Upper lobe of right lung (tissue), 1 donor: ENCODE measurements around the gene APBB2. TPM values are rescaled to one million over a fixed set of nuclear protein-coding genes. Genes with fewer than 3 reads are reported as not detected.

Source experiments
- ATAC-seq: fragments of 200-7000 bp; cut with Tn5 transposase; one replicate; pipeline ENCODE4 v1.9.1; 2020; ENCODE audit warnings: mild to moderate bottlenecking, moderate library complexity
- DNase-seq: peaks from one replicate; pipeline ENCODE4 v3.0.0-alpha.2; 2020
- H3K27ac ChIP-seq: fragments of 200-600 bp; one replicate; pipeline ENCODE4 v1.8.0; 2022
- H3K27me3 ChIP-seq: fragments of 200-600 bp; one replicate; pipeline ENCODE4 v1.8.0; 2022; ENCODE audit warnings: mild to moderate bottlenecking
- H3K36me3 ChIP-seq: fragments of 200-600 bp; one replicate; pipeline ENCODE4 v1.8.0; 2022
- H3K4me1 ChIP-seq: fragments of 200-600 bp; one replicate; pipeline ENCODE4 v1.8.0; 2022
- H3K4me3 ChIP-seq: fragments of 200-600 bp; one replicate; pipeline ENCODE4 v1.8.0; 2022; ENCODE audit warnings: mild to moderate bottlenecking
- H3K9me3 ChIP-seq: fragments of 200-600 bp; one replicate; pipeline ENCODE4 v1.8.0; 2022
- intact Hi-C: fragments of 100-400 bp; cut with DNase I; formaldehyde crosslinking; loops from one replicate; pipeline ENCODE4 v1.11.0; 2022
- total RNA-seq: library from RNA; stranded (reverse); fragmentation: NEBNext Ultra II Directional; extraction: Animal tissue kit (Norgen Biotek cat#: 25700); gene quantifications from one replicate; pipeline ENCODE4 v1.2.1, GENCODE V29; 2021
- TF ChIP-seq, protein P1 (sequence below): fragments of 200-600 bp; IDR thresholded peaks from one replicate; pipeline ENCODE4 v1.8.0; 2022; ENCODE audit warnings: antibody characterized with exemption
- donor health status: DM: no; HTN: yes; CAD: no; lungs with severe emphysema.

APBB2 gene
- total RNA-seq, 1 donor from 2014 or later: 88.2 TPM

DNA sequence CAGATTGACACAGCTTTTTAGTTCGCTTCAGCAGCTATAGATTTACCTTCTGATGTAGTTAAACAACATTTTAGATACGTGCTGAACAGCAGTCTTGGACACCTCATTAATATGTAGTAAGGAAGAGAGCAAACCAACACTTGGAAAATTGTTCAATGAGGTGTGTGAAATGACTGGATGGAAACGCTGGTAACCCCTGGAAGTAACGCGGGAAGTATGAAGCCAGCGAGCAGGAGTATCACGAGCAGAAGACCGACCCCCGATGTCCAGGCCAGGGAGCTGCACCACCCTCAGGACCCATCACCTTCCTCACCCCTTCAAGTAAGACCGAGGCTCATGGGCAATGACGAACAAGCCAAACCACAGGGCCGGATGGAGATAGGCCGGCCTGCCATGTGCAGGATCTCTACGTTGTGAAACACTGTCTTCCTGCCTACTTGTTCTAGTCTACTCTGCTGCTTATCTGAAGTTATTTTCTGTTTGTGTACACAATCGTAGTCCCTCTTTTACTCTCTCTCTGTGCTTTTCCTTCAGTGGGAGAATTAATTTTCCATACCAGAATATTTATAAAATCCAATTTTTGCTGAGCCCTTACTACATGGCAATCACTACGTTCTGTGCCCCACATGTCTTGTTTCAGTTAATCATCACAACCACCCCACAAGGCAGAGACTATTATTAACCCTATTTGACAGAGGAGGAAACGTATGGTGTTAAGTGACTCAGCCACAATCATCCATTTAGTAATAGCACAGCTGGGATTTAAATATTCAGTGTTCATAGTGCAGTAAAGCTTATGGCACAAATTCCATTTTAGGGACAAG is 221.7 kb downstream of the APBB2 start:
- Histone ChIP-seq H3K27me3 (no peaks in the 10 kb centered on the region), H3K4me3 (no peak overlapping the region), H3K4me1 (peaks cover 8% of the 10 kb centered on the region), H3K27ac (no peak overlapping the region), H3K9me3 (no peaks in the 10 kb centered on the region), H3K36me3 (no peaks in the 10 kb centered on the region)
- peak; percentile 60 for ATAC-seq
- TF ChIP-seq, protein P1, sequence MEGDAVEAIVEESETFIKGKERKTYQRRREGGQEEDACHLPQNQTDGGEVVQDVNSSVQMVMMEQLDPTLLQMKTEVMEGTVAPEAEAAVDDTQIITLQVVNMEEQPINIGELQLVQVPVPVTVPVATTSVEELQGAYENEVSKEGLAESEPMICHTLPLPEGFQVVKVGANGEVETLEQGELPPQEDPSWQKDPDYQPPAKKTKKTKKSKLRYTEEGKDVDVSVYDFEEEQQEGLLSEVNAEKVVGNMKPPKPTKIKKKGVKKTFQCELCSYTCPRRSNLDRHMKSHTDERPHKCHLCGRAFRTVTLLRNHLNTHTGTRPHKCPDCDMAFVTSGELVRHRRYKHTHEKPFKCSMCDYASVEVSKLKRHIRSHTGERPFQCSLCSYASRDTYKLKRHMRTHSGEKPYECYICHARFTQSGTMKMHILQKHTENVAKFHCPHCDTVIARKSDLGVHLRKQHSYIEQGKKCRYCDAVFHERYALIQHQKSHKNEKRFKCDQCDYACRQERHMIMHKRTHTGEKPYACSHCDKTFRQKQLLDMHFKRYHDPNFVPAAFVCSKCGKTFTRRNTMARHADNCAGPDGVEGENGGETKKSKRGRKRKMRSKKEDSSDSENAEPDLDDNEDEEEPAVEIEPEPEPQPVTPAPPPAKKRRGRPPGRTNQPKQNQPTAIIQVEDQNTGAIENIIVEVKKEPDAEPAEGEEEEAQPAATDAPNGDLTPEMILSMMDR: no peak
- no peak for DNase-seq
- intact Hi-C loops: no loop called here

- H3K27ac ChIP-seq: no peak overlapping the region
- ATAC-seq (no peak), DNase-seq (no peak)
- H3K4me3 ChIP-seq: no peak overlapping the region
- no peaks in the 10 kb centered on the region for H3K36me3 ChIP-seq
- intact Hi-C loops: no loop called here
- no peaks in the 10 kb centered on the region for H3K9me3 ChIP-seq
- H3K27me3 ChIP-seq: no peaks in the 10 kb centered on the region
- TF ChIP-seq, protein P1: no peak
- peaks cover 8% of the 10 kb centered on the region for H3K4me1 ChIP-seq
Observed at GRCh38 chr4:40991908-40992307, 222.4 kb downstream of the APBB2 start.

DNA sequence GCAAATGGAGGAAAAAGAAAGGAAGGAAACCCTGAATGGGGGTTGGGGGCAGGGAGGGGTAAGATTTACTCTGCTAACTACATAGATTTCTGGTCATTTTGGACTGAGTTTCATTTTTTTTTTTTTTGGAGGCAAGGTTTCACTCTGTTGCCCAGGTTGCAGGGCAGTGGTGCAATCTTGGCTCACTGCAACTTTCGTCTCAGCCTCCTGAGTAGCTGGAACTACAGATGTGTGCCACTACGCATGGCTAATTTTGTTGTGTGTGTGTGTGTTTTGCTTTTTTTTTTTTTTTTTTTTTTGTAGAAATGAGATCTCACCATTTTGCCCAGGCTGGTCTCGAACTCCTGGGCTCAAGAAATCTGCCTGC is 223.5 kb downstream of the APBB2 start:
- Histone ChIP-seq H3K4me3 (no peak overlapping the region), H3K4me1 (peaks cover 8% of the 10 kb centered on the region), H3K27me3 (no peaks in the 10 kb centered on the region), H3K36me3 (no peaks in the 10 kb centered on the region), H3K27ac (no peak overlapping the region), H3K9me3 (no peaks in the 10 kb centered on the region)
- no peak for DNase-seq
- TF ChIP-seq, protein P1: no peak
- intact Hi-C loops: no loop called here
- no peak for ATAC-seq

GRCh38 chr4:40990236-40990898 is 224.0 kb downstream of the APBB2 start:
- TF ChIP-seq, protein P1: no peak
- no peak overlapping the region for H3K4me3 ChIP-seq
- DNase-seq (no peak), ATAC-seq (no peak)
- H3K9me3 ChIP-seq: no peaks in the 10 kb centered on the region
- peaks cover 8% of the 10 kb centered on the region for H3K4me1 ChIP-seq
- H3K27ac ChIP-seq: no peak overlapping the region
- no peaks in the 10 kb centered on the region for H3K27me3 ChIP-seq
- H3K36me3 ChIP-seq: no peaks in the 10 kb centered on the region
- intact Hi-C loops: no loop called here

DNA sequence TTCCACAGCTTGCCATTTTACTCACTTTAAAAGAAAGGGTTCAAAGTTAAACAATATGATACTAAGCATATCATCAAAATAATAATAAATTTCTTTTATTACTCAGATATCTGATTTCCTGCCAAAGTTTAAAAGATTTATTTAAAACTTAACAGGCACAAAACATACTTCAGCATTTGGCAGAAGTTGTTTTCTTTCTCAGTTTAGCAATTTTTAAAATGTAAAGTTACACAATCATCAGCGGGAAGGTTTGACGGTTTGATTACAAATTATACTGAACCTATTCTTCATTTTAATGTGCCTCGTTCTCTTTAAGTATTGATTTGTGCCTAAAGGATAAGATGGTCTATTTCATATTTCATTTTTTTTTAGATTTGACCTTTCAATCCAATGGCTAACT is 227.2 kb downstream of the APBB2 start:
- Histone ChIP-seq H3K9me3 (no peaks in the 10 kb centered on the region), H3K4me3 (no peak overlapping the region), H3K27ac (no peak overlapping the region), H3K27me3 (no peaks in the 10 kb centered on the region), H3K4me1 (peaks cover 8% of the 10 kb centered on the region), H3K36me3 (no peaks in the 10 kb centered on the region)
- ATAC-seq: no peak
- TF ChIP-seq, protein P1: no peak
- DNase-seq: no peak
- intact Hi-C loops: no loop called here
